ENCODE measurements around the gene COPG1. TPM values are rescaled to one million over a fixed set of nuclear protein-coding genes. Genes with fewer than 3 reads are reported as not detected.

The COPG1 gene
- total and polyA plus RNA-seq, 2 donors (not counting 1 experiment from before 2014, with no cell fraction given) = 48.9 to 85.9 TPM

- no peak overlapping the region for H3K27ac ChIP-seq (ENCODE audit: low read length in 2 of 2)
- 100% methylated on average over 2 of the region's 3 CpGs for WGBS (ENCODE audit: insufficient coverage)
- ATAC-seq (ENCODE audit: low read depth) = no peak
Measured at GRCh38 chr3:129311054-129311902, 61.9 kb downstream of the COPG1 start.

More at GRCh38 chr3:129311054-129311902, 61.9 kb downstream of the COPG1 start:
- Histone ChIP-seq H3K27me3 (replicated peaks in 1 of 4; ENCODE audit: control extremely low read depth in 1 of 4, control insufficient read depth in 3 of 4, insufficient read depth in 4 of 4, low read length in 3 of 4) (peaks cover 0 to 4% (median 0%) of the 10 kb centered on the region in 4 experiments), H3K9me3 (ENCODE audit: control extremely low read depth in 1 of 3, control insufficient read depth in 2 of 3, insufficient read depth in 1 of 3, low read length in 2 of 3) (no peaks in the 10 kb centered on the region), H3K36me3 (replicated peaks in 1 of 2; ENCODE audit: control extremely low read depth in 1 of 2, control insufficient read depth in 1 of 2, extremely low read depth in 1 of 2, insufficient read depth in 2 of 2, low read length in 1 of 2) (no peaks in the 10 kb centered on the region), H3K4me2 (replicated peaks; ENCODE audit: low read depth, low read length, poor library complexity, severe bottlenecking) (no peak overlapping the region), H2AFZ (ENCODE audit: insufficient read depth, low read depth, low read length, poor library complexity, severe bottlenecking) (no peak overlapping the region), H3K79me2 (ENCODE audit: control insufficient read depth, insufficient read depth, low read length) (no peaks in the 10 kb centered on the region), H3K4me1 (ENCODE audit: control insufficient read depth in 2 of 2, insufficient read depth in 2 of 2, low read length in 2 of 2) (peaks cover 11 to 24% of the 10 kb centered on the region in 2 donors), H3K4me3 (ENCODE audit: control extremely low read depth in 1 of 5, extremely low read depth in 1 of 5, insufficient read depth in 1 of 5, low read depth in 2 of 5, low read length in 4 of 5) (no peak overlapping the region), H4K20me1 (ENCODE audit: control insufficient read depth, insufficient read depth, low read length, poor library complexity, severe bottlenecking) (peaks cover 19% of the 10 kb centered on the region), H3K9ac (ENCODE audit: low read length) (no peak overlapping the region)
- Mint-ChIP-seq H3K4me3 (no peak overlapping the region), H3K27ac (no peak overlapping the region), H3K9me3 (ENCODE audit: insufficient read depth) (no peaks in the 10 kb centered on the region), H3K4me1 (peaks cover 23% of the 10 kb centered on the region), H3K27me3 (no peaks in the 10 kb centered on the region)
- DNase-seq = no peak
- TF ChIP-seq CTCF (IDR thresholded peaks at IDR 0.05) = no peak
- no peak for TF ChIP-seq EZH2 (IDR thresholded peaks at IDR 0.05; ENCODE audit: borderline replicate concordance, insufficient read depth, low read depth, low read length, poor library complexity, severe bottlenecking)
- ChIA-PET CTCF (interaction anchor here (0.8 to 1.4 kb wide), 3 partner anchors 9 to 26 kb away, joined by 3 to 4 read pairs (median 3); no protein-coding TSS in a partner anchor), POLR2A (no interaction called here)
- intact Hi-C loops (cut with micrococcal nuclease) = no loop called here
